Measurements from ENCODE around the gene ITGAL. TPM values are rescaled to one million over a fixed set of nuclear protein-coding genes. Genes with fewer than 3 reads are reported as not detected.

Gene ITGAL
- total RNA-seq, 1 experiment from 2014 or later: not detected

- no peaks in the 10 kb centered on the region for H3K79me2 ChIP-seq (ENCODE audit: insufficient read depth, low read length)
- no peak overlapping the region for H3K56ac ChIP-seq (ENCODE audit: insufficient read length, low read depth, low read length)
- H4K8ac ChIP-seq (replicated peaks; ENCODE audit: insufficient read length, low read depth, low read length): no peak overlapping the region
- H2BK5ac ChIP-seq (ENCODE audit: insufficient read length, low read length): no peak overlapping the region
- no peak overlapping the region for H4K91ac ChIP-seq (ENCODE audit: insufficient read length, low read depth, low read length)
- no peak overlapping the region for H2AFZ ChIP-seq (ENCODE audit: low read length)
- H2AK5ac ChIP-seq (ENCODE audit: insufficient read length, low read length): no peak overlapping the region
- H2BK120ac ChIP-seq (ENCODE audit: low read depth, low read length, poor library complexity, severe bottlenecking): no peak overlapping the region
- H3K4me1 ChIP-seq (ENCODE audit: insufficient read depth, low read length): peaks cover 2% of the 10 kb centered on the region; the same call in 1 of the 2 replicates
- H3K36me3 Mint-ChIP-seq (ENCODE audit: insufficient read depth in 1 of 3, low read depth in 3 of 3): peaks cover 0 to 19% (median 12%) of the 10 kb centered on the region in 3 experiments; a peak in 5 of 7 replicates
- H3T11ph ChIP-seq (ENCODE audit: low read length): no peak overlapping the region
- H3K27me3 Mint-ChIP-seq (ENCODE audit: low read depth): no peaks in the 10 kb centered on the region
- H3K18ac ChIP-seq (ENCODE audit: insufficient read length, low read depth, low read length): no peak overlapping the region
- no peaks in the 10 kb centered on the region for H4K20me1 ChIP-seq (ENCODE audit: control insufficient read depth, insufficient read depth, insufficient read length)
- TF ChIP-seq CTCF (conservative IDR thresholded peaks at IDR 0.05): no peak
- H4K5ac ChIP-seq (ENCODE audit: insufficient read length, low read depth, low read length): no peak overlapping the region
- H2BK15ac ChIP-seq (ENCODE audit: low read depth, low read length): no peak overlapping the region
- peak overlapping the region; percentile 74 to 89 for H3K4me3 Mint-ChIP-seq
- DNase-seq: no peak
- no peak overlapping the region for H3K14ac ChIP-seq (ENCODE audit: insufficient read depth, low read length)
- peaks cover 16% of the 10 kb centered on the region in 2 experiments for H3K4me1 Mint-ChIP-seq
- no peak overlapping the region for H2BK12ac ChIP-seq (ENCODE audit: insufficient read length, low read depth, low read length)
- no peak overlapping the region for H3K23ac ChIP-seq (ENCODE audit: insufficient read length, low read depth, low read length)
- no CpG with 5 or more reads among the region's 4 CpGs for WGBS (ENCODE audit: extremely low coverage, insufficient read length, low lambda C conversion rate)
- H3K9ac ChIP-seq (ENCODE audit: extremely low read depth, insufficient read length, low read length): peak overlapping the region; percentile 39
- no peak overlapping the region for H2BK20ac ChIP-seq (ENCODE audit: low read depth, low read length, poor library complexity, severe bottlenecking)
- H3K9me3 ChIP-seq (ENCODE audit: control insufficient read depth, low read depth, low read length): no peaks in the 10 kb centered on the region
- H3K27me3 ChIP-seq (ENCODE audit: insufficient read depth, low read length): no peaks in the 10 kb centered on the region
- no peak overlapping the region for H3K27ac ChIP-seq (ENCODE audit: insufficient read length, low read depth, low read length)
- no peaks in the 10 kb centered on the region for H3K9me3 Mint-ChIP-seq
- H3K79me1 ChIP-seq (ENCODE audit: insufficient read depth, low read depth, low read length, poor library complexity, severe bottlenecking): no peaks in the 10 kb centered on the region
- H3K23me2 ChIP-seq (ENCODE audit: insufficient read length, low read depth, low read length, poor library complexity, severe bottlenecking): peaks cover 15% of the 10 kb centered on the region
- peak overlapping the region; percentile 12 to 66 (median 42); a peak in 3 of 7 replicates for H3K27ac Mint-ChIP-seq
- H3K4me2 ChIP-seq (ENCODE audit: insufficient read depth, insufficient read length, low read length): peak overlapping the region; percentile 71
- no peak overlapping the region for H3K4ac ChIP-seq (ENCODE audit: low read depth, low read length)
These were observed 53.2 kb downstream of the ITGAL start for GRCh38 chr16:30525844-30526136.

Measured in H9 (cell line).